T1000 (cell line): ENCODE measurements around the gene RXFP2.

Experiments used
- DNase-seq: peaks from one replicate; lab custom pipeline; 2025; ENCODE audit warnings: mixed read lengths; lab: John Stamatoyannopoulos, UW

Gene RXFP2, protein sequence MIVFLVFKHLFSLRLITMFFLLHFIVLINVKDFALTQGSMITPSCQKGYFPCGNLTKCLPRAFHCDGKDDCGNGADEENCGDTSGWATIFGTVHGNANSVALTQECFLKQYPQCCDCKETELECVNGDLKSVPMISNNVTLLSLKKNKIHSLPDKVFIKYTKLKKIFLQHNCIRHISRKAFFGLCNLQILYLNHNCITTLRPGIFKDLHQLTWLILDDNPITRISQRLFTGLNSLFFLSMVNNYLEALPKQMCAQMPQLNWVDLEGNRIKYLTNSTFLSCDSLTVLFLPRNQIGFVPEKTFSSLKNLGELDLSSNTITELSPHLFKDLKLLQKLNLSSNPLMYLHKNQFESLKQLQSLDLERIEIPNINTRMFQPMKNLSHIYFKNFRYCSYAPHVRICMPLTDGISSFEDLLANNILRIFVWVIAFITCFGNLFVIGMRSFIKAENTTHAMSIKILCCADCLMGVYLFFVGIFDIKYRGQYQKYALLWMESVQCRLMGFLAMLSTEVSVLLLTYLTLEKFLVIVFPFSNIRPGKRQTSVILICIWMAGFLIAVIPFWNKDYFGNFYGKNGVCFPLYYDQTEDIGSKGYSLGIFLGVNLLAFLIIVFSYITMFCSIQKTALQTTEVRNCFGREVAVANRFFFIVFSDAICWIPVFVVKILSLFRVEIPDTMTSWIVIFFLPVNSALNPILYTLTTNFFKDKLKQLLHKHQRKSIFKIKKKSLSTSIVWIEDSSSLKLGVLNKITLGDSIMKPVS

DNA sequence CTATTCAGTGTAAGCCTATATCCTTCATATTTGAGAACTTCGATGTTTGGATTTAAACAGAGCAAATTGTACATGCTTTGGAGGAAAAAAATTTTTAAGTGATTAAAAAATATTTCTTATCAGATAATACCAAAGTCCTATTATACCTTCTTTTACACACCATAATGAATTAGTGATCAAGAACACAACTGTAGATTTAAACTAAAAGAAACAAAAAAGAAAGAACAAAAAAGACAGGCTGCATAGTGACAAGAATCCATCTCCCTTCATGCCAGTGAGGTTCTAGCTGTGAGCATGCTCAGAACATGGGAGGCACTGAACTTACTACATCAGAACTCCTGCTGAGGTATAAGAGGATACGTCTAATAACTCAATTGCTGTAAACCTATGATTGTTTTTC, at the start of gene RXFP2:
Gene RXFP2 (plus strand): TSS at position 301 of the 400 bp plus-strand sequence. CDS start 87 bp downstream, at position 388.
- DNase-seq = no peak

DNA sequence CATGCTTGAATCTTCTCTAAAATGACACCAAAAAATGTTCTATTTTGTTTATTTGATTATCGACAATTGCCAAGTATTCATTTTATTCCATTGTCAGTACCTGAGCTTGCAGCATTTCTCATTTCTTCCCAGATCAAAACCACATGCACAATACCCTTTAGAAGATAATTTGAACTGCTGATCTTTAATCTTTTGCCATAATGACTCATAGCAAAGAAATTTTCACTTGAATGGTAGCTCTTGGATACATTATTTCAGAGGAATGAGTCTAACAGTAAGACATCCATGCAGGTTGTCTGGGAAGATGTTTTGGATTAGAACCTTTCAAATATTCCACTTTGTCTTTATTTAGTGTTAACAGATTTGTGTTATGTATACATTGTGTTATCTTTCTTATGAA, 42.0 kb upstream of the RXFP2 start:
- no peak for DNase-seq

DNA sequence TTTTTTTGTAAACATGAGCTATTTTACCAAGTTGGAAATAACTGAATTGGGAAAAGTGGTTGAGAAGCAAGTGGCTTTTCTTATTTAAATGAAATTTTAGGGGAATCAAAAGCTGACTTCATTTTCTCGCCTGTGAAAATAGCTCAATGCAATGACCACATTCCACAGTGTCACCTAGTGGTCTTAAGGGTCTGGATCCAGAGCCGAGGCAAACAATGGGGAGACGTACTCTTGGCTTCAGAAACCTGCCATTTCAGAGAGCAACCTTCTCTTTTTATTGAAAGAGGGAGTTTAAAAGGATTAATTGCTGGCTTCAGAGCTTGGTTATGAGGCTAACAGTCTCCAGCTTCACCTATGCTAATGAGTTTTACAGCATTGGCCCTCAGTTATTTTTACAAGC, 39.7 kb upstream of the RXFP2 start:
- no peak for DNase-seq

DNA sequence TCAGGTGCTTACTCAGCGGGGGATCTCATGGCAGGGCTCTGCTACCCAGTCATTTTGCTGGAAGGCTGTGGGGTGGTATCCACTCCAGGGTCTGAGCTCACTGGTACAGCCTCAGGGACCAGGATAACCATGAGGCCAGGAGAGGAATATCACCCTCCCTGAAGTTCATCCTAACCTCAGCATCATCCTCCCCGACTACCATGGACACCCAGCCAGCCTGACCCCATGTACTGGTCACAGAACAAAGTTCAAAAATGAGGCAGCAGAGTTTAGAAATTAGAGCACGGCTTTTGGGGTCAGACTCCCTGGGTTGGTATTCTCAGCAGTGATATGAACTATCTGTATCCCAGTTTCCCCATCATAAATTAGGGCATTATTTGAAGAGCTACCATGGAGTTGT, 35.5 kb upstream of the RXFP2 start:
- DNase-seq = no peak

DNA sequence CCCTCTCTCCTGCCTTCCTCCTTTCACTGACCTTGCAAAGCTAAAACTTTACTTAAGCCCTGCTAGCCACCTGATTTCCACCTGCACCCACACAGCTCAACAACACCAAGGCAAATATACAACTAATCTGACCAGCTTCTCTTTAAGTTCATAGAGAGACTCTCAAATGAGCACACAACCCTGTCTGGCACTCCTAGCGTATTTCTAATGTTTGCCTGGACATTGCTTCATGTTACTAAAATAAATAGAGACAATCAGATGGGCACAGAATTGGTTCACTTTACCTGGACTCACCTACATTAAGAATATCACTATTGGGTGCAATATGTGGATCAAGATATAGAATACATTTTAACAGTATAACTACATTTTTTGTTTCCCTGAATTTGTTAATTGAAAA, 33.2 kb upstream of the RXFP2 start:
- DNase-seq = no peak

DNA sequence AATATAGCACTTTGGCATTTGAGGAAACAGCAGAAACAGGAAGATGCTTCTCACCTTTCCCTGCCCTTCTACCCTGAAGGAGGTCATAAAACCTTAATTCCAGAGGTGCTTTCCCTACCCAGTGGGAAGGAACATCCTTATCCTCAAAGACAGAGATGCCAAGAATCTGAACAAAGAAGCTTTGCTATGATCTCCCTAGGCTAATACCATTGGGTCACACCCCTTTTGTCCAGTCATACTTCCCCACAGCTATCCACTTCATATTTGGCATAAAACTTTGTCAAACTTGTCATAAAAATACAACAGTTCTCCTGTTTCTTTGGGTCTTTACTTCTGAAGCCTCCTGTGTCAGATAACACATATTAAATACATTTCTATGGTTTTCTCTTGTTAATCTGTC, 21.7 kb upstream of the RXFP2 start:
- DNase-seq = no peak

DNA sequence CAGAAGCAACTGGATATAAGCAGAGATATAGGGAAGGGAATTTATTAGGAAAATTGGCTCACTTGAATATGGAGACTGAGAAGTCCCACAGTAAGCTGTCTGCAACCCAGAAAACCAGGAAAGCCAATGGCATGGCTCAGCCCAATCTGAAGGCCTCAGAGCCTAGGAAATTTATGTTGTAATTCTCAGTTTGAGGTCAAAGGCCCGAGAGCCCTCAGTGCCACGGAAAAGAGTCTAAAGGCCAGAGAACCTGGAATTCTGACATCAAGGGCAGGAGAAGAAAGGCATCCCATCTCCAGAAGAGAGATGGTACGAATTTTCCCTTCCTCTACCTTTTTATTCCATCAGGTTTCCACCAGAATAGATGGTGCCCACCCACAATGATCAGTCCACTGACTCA, 20.1 kb upstream of the RXFP2 start:
- no peak for DNase-seq

DNA sequence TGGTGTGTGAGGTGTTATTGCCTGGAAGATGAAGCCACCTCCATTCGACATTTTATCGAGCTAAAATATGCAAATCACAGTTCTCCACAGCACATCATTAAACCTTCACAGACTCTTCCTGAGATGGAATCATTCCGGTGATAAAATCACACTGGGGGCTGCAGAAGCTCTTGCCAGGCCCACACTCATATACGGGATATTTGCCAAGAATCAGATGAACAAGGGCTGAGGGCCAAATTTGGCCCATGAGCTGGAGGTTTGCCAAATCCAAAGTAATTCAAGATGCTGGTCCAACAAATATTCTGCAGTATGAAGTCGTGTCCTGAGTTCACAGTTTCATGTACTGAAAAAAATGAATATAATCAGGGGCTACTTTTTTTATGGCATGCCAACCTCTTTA, 16.7 kb upstream of the RXFP2 start:
- no peak for DNase-seq

DNA sequence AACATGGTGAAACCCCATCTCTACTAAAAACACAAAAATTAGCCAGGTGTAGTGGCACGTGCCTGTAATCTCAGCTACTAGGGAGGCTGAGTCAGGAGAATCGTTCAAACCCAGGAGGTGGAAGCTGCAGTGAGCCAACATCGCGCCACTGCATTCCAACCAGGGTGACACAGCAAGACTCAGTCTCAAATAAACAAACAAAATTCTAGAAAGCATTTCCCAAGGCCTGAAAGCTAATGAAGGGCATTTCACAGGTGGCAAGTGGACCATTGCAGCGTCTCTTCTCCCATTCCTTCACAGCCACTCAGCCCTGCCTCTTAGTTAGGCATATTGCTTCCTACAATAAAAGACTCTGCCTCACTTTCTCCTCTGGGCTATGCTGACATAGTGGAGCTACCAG, 13.5 kb upstream of the RXFP2 start:
- peak; percentile 28 for DNase-seq

DNA sequence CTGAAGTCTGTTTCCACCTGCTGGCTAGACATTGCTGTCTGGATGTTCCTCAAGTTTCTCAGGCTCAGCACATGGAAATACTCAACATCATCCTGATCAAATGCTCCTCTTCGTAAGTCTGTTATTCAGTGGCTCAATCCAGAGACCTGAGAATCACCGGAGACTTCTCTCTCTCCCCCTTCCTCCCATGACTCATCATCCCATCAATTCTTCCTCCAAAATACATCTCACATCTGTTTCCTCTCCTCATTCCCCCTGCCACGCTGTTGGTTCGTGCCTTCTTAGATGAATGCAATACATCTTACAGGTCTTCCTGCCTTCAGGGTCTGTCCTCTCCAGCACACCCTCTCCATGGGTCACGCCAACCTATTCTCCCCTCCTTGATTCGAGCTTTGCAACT, 7.4 kb upstream of the RXFP2 start:
- no peak for DNase-seq

DNA sequence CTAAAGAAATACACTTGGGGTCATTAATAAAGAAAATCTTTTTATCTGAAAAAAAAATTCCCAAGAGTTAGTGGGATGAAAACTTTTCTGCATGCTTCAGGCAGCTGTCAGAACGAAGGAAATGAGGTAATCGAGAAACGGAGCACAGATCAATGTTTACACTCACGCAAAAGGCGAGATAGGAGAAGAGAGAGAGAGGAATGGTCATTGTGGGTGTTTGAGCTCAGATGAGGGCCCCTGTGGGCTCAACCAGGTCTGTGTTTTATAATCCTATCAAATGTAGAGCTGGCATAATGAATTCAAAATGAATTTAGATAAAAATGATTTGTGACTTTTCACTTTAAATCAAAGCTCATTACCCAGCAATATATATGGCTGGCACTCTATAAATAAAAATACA, 6.3 kb upstream of the RXFP2 start:
- no peak for DNase-seq

DNA sequence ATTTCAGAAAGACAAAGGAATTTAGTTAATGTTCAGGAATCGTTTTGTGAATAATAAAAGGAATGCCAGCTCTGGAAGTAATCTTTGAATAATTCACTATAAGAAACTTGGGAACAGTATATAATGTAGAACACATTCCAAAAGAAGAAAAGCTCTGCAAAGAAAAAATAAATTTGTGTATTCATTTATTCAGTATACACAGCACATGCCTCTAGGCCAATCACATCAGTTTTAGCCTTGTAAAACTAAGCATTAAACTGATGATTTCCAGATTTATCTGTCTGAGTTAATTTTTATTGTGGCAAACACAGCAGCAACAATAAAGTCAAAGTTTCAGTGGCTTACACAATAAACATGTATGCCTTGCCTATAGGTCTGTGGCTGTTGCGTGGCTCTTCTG, 5.7 kb upstream of the RXFP2 start:
- DNase-seq = no peak

DNA sequence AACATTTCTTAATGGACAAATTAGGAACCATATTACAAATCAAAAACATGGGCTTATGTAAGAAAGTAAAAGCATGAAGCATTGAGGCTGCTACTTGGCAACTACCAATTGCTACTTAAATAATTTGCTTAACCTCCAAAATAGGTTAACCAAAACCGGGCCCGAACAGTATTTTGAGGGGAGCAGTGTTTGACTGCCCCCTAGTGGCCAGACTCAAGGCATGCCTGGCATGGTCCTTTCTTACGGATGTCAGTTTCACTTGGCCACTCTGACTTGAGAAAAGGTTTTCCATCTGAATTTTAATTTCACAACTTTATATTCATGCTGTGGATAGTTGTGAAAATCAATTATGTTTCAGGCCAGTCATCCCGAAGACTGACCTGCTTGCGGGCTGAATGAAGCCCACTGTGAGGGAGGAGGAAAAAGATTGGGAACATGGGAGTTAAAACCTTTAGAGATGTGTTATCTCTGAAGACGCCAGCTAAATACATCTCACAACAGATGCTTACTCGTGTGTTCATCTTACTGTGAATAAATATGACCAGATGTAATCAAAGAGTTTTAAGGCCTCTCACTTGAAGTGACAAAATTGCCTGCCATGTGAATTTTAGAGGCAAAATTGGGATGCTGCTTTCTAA, 2.9 kb downstream of the RXFP2 start:
- no peak for DNase-seq

DNA sequence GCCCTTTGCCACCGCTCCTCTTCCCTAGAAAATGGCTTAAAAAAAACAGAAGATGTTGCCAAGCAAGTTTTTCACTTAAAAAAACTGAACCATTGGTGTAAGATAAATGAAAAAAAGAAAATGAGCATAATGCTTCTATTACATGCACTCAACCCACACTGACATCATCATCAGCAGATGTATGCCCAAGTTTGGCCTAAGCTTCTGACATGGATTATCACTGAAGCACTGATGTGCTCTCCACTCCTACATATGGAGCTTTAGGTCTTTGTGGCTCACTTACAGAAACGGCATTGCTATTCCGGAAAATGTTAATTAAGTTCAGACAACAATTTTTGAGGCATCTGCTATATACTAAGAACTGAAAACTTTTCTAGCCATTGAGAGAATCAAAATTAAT, 8.0 kb downstream of the RXFP2 start:
- DNase-seq = no peak

DNA sequence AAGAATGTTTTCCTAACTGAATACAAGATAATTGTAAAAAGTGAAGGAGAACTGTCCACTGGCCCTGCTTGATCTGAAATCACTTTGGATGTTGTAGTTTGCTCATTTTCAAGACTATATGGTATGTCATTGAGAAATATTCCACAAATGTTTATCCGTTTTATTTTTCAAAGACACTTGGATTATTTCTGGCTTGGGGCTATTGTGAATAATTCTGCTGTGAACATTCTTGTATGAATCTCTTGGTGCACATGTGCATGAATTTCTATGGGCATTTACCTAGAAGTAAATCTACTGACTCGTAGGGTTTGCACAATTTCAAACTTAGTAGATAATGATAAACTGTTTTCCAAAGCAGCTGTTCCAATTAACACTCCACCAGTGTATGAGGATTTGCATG, 8.6 kb downstream of the RXFP2 start:
- no peak for DNase-seq

DNA sequence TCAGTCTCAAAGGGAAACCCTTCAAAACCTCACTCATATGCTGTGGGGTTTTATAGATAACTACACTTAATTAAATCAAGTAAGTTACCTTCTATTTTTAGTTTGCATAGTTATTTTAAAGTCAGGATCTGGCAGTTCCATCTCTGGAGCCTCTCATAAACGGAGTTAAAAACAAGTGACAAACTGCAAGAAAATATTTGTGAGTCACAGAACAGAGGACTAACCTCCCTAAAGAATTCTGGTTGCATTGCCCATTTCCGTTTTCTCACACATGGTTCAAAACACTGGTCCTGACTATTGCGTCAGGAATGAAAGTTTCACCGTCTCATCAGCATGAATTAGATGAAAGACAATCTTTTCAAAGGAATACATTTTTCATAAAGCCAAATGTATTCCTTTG, 10.6 kb downstream of the RXFP2 start:
- no peak for DNase-seq

DNA sequence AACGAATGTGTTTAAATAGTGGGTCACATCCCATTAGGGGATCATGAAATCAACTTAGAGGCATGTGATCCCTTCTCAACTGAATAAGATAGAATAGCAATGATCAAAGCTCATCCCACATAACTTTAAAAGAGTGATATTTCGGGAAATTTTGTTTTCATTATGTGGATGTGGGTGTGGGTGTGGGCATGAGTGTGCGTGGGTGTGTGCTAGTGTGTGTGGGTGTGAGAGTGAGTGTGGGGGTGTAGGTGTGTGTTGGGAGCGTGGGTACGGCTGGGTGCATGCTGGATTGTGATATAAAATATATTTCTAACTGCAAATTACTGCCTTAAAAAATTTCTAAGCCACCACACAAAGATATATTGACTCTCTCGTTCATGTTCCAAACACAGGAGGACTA, 15.9 kb downstream of the RXFP2 start:
- DNase-seq = no peak

DNA sequence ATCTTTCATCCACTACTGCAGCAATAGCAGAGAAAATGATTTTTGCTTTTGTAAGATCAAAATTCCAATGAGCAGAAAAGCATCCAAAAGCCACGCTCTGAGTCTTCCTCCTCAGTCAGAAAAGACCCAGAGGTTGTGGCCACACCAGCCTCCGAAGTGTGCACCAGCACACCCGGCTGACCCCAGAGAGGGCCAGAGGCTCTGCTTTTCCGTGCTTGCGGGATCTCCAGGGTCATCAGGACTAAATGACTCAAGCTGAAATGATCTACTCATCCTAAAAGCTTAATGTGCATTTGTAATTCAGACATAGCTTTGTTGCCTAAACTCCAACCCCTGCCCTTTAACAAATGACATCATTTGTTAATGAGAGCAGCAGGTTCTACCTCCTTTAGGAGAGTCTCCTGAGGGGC, 16.5 kb downstream of the RXFP2 start:
- DNase-seq = peak; percentile 37

DNA sequence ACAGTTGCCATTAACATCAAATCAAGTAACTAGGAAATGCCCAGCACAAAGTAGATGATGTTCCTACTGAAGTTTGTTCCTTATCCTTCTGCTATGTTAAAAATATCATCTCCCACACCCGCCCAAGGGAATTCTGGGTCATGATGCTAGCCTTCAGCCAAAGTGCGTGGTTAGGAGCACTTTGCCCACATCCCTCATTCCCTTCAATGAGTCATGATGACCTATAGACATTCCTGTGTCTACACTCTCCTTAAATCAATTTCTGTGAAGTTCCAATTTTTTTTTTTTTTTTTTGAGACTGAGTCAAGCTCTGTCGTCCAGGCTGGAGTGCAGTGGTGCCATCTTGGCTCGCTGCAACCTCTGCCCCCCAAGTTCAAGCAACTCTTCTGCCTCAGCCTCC, 17.0 kb downstream of the RXFP2 start:
- no peak for DNase-seq

DNA sequence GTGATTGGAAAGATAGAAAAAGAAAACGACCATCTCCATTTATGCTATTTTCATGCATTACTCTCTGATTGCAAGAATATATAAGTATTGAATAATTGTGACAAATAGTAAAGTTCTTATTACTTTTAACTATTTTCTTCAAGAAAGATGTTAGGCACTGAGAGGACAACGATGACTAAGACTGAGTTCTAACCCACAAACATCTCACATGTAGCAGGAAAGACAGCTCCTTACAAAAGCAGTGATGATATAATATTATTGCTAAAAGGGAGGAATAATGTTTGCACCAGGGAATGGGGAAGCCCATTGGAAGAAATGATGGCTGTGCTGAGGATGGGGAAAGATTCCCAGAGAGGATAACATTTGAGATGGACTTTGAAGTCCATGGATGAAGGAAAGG, 22.6 kb downstream of the RXFP2 start:
- DNase-seq = no peak

DNA sequence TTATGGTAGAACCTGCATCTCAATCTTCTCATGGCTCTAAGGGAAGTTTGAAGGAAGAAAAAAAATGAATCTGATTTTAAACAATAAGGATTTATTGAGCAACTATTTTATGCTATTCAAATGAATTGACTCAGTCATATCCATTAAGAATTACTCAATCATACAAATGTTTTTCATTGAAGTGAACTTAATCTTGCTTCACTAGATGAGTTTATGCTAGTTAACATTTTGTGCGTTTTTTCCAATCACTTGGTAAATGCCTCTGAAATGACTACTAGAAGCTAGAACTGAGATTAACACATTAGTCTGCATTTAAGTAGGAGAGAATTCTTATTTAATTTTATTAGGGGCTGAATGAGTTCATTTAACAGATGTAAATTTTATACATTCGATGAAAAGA, 25.2 kb downstream of the RXFP2 start:
- DNase-seq = no peak

DNA sequence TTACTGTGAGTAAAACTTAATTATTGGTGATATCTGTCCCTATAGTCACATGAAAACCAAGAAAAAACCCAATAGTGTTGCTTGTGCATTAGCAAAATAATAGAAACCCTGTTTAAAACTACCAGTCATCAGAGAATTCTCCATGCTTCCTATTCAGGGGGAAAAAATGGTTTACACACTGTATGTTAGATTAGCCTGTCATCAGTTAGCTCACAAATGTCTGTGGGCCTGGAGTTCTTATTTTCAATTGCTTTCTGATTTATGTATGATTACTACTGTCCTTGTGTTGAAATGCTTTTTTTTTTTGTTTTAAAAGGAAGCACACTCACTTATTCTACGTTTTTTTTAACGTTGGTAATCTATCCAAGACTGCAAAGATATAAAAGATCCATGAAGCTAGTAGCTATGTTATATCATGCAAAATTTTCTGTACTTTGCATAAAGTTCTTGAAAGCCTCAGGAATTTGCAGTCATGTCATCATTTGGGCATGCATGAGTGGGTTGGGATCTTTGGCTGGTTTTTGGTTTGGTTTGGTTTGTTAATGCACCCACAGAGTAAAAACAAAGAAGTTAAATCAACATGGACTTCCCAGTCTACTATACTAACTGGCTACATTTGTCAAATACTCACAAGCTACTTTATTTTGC, 25.9 kb downstream of the RXFP2 start:
- no peak for DNase-seq
